ENCODE data around the gene SYMPK. TPM values are rescaled to one million over a fixed set of nuclear protein-coding genes. Genes with fewer than 3 reads are reported as not detected.

SYMPK gene
- total and polyA plus RNA-seq, 7 experiments from 2014 or later: 9.9 to 110 (median 84.2) TPM

DNA sequence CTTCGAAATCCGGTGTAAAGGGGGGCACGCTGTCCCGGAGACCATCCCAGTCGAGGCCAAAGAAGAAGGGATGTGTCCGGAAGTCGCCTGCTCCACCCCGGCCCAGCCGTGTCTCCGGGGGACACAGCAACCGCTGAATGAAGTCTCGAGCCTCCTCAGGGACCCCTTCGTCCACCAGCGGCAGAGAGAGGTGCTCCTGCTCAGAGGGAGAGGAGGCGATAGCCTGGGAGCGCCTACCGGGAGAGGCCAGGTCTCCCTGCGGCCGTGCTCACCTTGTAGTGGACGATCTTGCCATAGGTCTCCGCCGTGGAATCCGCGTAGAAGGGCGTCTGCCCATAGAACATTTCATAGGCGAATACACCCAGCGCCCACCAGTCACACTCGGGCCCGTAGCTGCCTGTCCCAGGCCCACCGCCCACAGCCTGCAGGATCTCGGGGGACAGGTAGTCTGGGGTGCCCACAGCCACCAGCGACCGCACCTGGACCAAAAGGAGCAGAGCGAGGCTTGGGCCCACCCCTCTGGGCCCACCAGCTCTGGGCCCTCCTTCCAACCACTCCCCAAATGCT, 85.5 kb downstream of the SYMPK start:
- Mint-ChIP-seq H3K4me3 (peak overlapping the region in 1 of 10 donors; percentile 40), H3K27me3 (peaks cover 15 to 35% (median 30%) of the 10 kb centered on the region in 5 donors), H3K4me1 (peaks cover 13 to 23% (median 18%) of the 10 kb centered on the region in 7 donors), H3K36me3 (peaks cover 0 to 12% (median 10%) of the 10 kb centered on the region in 5 donors), H3K9me3 (no peaks in the 10 kb centered on the region), H3K27ac (no peak overlapping the region)
- ChIA-PET POLR2A (no interaction called here), CTCF (no interaction called here)
- ATAC-seq (no peak), DNase-seq (no peak)
- peaks cover 0 to 18% of the 10 kb centered on the region in 2 donors for H3K27me3 ChIP-seq (ENCODE audit: control insufficient read depth in 2 of 2, insufficient read depth in 2 of 2, low read length in 2 of 2)
- H3K4me1 ChIP-seq (ENCODE audit: control insufficient read depth in 2 of 2, insufficient read depth in 2 of 2, low read length in 2 of 2): peaks cover 7 to 17% of the 10 kb centered on the region in 2 donors
- no peaks in the 10 kb centered on the region for H3K9me3 ChIP-seq (ENCODE audit: control insufficient read depth in 2 of 3, low read length in 3 of 3)
- H3K4me3 ChIP-seq (ENCODE audit: low read length): no peak overlapping the region
- intact Hi-C loops (cut with micrococcal nuclease): no loop called here
- no peak overlapping the region for H3K27ac ChIP-seq (ENCODE audit: low read depth, low read length)
- H3K36me3 ChIP-seq (ENCODE audit: control insufficient read depth in 2 of 3, insufficient read depth in 3 of 3, low read length in 3 of 3): peaks cover 0 to 15% (median 0%) of the 10 kb centered on the region in 3 experiments

DNA sequence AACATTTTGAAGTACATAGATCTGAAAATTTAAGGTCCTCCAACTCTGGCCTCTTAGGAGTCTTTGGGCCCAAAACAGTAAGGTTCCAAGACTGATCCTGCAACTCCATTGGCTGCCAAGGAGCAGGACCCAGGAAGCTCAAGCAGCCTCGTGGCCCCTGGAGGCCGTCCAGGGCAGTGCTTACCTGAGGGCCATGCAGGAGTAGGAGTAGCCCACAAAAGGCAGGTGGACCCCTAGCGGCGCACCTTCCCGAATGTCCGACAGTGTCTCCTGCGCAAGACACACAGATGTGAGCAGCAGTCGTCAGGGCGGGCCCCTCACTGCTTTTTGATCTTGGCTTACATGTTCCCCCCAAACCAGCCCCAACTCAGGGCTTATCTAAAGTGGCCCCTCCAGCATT, 88.2 kb downstream of the SYMPK start:
- intact Hi-C loops (cut with micrococcal nuclease): loop anchor here in 1 of 2 donors (5.0 kb wide), 2 partner anchors 88 to 238 kb away; partner anchors contain the start of genes FOXA3 and SYMPK

DNA sequence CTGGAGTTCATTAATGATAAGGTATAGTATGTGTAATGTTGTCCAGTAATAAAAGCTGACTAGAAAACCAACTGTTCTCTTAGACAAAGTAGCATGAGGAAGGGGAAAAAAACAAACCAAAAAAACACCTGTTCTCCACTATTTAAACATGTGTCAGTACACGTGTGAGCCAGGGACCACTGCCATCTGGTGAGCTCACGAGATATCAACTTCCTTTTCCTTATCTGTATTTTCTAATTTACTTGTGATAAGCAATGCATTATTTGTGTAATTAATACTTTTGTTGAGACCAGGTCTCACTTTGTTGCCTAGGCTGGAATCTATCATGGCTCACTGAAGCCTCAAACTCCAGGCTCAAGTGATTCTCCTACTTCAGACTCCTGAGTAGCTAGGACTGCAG, 89.6 kb downstream of the SYMPK start:
- Mint-ChIP-seq H3K27me3 (peaks cover 0 to 18% (median 8%) of the 10 kb centered on the region in 5 donors), H3K4me3 (no peak overlapping the region), H3K27ac (no peak overlapping the region), H3K4me1 (peaks cover 0 to 16% (median 10%) of the 10 kb centered on the region in 7 donors), H3K9me3 (no peaks in the 10 kb centered on the region), H3K36me3 (peaks cover 0 to 8% (median 6%) of the 10 kb centered on the region in 5 donors)
- ATAC-seq (no peak), DNase-seq (no peak)
- Histone ChIP-seq H3K4me3 (ENCODE audit: low read length) (no peak overlapping the region), H3K27ac (ENCODE audit: low read depth, low read length) (no peak overlapping the region), H3K27me3 (ENCODE audit: control insufficient read depth in 2 of 2, insufficient read depth in 2 of 2, low read length in 2 of 2) (no peaks in the 10 kb centered on the region), H3K9me3 (ENCODE audit: control insufficient read depth in 2 of 3, low read length in 3 of 3) (no peaks in the 10 kb centered on the region), H3K36me3 (ENCODE audit: control insufficient read depth in 2 of 3, insufficient read depth in 3 of 3, low read length in 3 of 3) (peaks cover 0 to 15% (median 0%) of the 10 kb centered on the region in 3 experiments), H3K4me1 (ENCODE audit: control insufficient read depth in 2 of 2, insufficient read depth in 2 of 2, low read length in 2 of 2) (peaks cover 6 to 13% of the 10 kb centered on the region in 2 donors)
- ChIA-PET CTCF (interaction anchor here (1.0 to 3.4 kb wide), 2 partner anchors 24 to 44 kb away, joined by 4 to 28 read pairs; no protein-coding TSS in a partner anchor), POLR2A (interaction anchor here (0.6 to 1.9 kb wide), 4 partner anchors 9 to 90 kb away, joined by 3 to 8 read pairs (median 4); partner anchors contain the start of gene DMPK)
- intact Hi-C loops (cut with micrococcal nuclease): loop anchor here in 1 of 2 donors (5.0 kb wide), 2 partner anchors 89 to 239 kb away; partner anchors contain the start of genes FOXA3 and SYMPK

More for the DNA sequence above, 88.2 kb downstream of the SYMPK start:
- no peaks in the 10 kb centered on the region for H3K9me3 Mint-ChIP-seq
- no peak overlapping the region for H3K4me3 Mint-ChIP-seq
- ATAC-seq (no peak), DNase-seq (no peak)
- Histone ChIP-seq H3K4me3 (ENCODE audit: low read length) (no peak overlapping the region), H3K9me3 (ENCODE audit: control insufficient read depth in 2 of 3, low read length in 3 of 3) (no peaks in the 10 kb centered on the region), H3K36me3 (ENCODE audit: control insufficient read depth in 2 of 3, insufficient read depth in 3 of 3, low read length in 3 of 3) (peaks cover 0 to 15% (median 0%) of the 10 kb centered on the region in 3 experiments), H3K27ac (ENCODE audit: low read depth, low read length) (no peak overlapping the region), H3K27me3 (ENCODE audit: control insufficient read depth in 2 of 2, insufficient read depth in 2 of 2, low read length in 2 of 2) (peaks cover 0 to 4% of the 10 kb centered on the region in 2 donors), H3K4me1 (ENCODE audit: control insufficient read depth in 2 of 2, insufficient read depth in 2 of 2, low read length in 2 of 2) (peaks cover 10 to 21% of the 10 kb centered on the region in 2 donors)
- peaks cover 0 to 12% (median 10%) of the 10 kb centered on the region in 5 donors for H3K36me3 Mint-ChIP-seq
- CTCF ChIA-PET: interaction anchor here (3.4 kb wide), 1 partner anchor 22 kb away, joined by 28 read pairs; no protein-coding TSS in a partner anchor
- POLR2A ChIA-PET: no interaction called here
- peaks cover 9 to 28% (median 18%) of the 10 kb centered on the region in 5 donors for H3K27me3 Mint-ChIP-seq
- H3K27ac Mint-ChIP-seq: no peak overlapping the region
- H3K4me1 Mint-ChIP-seq: peaks cover 11 to 26% (median 22%) of the 10 kb centered on the region in 7 donors

DNA sequence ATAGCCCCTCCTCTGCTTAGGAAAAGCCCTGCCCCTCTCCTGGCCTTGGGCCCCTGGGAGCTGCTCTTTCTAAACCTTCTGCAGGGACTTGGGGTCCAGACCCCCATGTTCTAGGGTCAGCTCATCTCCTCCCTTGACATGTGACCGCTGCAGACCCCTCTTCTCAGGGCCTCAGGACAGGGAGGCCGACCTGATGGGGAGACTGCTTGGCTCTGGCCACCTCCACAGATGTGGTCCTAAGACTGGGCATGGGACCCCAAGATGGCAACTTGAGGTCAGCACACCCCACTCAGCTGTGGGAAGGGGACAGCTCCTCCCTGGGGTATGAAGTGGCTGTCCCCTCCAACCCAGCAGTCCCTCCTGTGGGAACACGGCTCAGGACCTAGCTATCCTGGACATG, 90.0 kb downstream of the SYMPK start:
- Mint-ChIP-seq H3K27me3 (peaks cover 0 to 19% (median 7%) of the 10 kb centered on the region in 5 donors), H3K9me3 (no peaks in the 10 kb centered on the region), H3K36me3 (peaks cover 0 to 8% (median 6%) of the 10 kb centered on the region in 5 donors), H3K4me3 (no peak overlapping the region), H3K27ac (no peak overlapping the region), H3K4me1 (peaks cover 0 to 16% (median 8%) of the 10 kb centered on the region in 7 donors)
- Histone ChIP-seq H3K27ac (ENCODE audit: low read depth, low read length) (no peak overlapping the region), H3K27me3 (ENCODE audit: control insufficient read depth in 2 of 2, insufficient read depth in 2 of 2, low read length in 2 of 2) (no peaks in the 10 kb centered on the region), H3K4me1 (ENCODE audit: control insufficient read depth in 2 of 2, insufficient read depth in 2 of 2, low read length in 2 of 2) (peaks cover 8 to 13% of the 10 kb centered on the region in 2 donors), H3K36me3 (ENCODE audit: control insufficient read depth in 2 of 3, insufficient read depth in 3 of 3, low read length in 3 of 3) (peaks cover 0 to 14% (median 0%) of the 10 kb centered on the region in 3 experiments), H3K4me3 (ENCODE audit: low read length) (no peak overlapping the region), H3K9me3 (ENCODE audit: control insufficient read depth in 2 of 3, low read length in 3 of 3) (no peaks in the 10 kb centered on the region)
- no peak for ATAC-seq
- POLR2A ChIA-PET: interaction anchor here (0.6 to 1.9 kb wide), 4 partner anchors 10 to 113 kb away, joined by 3 to 8 read pairs (median 4); partner anchors contain the start of gene DMPK
- CTCF ChIA-PET: interaction anchor here (1.0 to 3.4 kb wide), 2 partner anchors 24 to 44 kb away, joined by 4 to 28 read pairs; no protein-coding TSS in a partner anchor
- intact Hi-C loops (cut with micrococcal nuclease): loop anchor here in 1 of 2 donors (5.0 kb wide), 2 partner anchors 89 to 239 kb away; partner anchors contain the start of genes FOXA3 and SYMPK
- DNase-seq: no peak

DNA sequence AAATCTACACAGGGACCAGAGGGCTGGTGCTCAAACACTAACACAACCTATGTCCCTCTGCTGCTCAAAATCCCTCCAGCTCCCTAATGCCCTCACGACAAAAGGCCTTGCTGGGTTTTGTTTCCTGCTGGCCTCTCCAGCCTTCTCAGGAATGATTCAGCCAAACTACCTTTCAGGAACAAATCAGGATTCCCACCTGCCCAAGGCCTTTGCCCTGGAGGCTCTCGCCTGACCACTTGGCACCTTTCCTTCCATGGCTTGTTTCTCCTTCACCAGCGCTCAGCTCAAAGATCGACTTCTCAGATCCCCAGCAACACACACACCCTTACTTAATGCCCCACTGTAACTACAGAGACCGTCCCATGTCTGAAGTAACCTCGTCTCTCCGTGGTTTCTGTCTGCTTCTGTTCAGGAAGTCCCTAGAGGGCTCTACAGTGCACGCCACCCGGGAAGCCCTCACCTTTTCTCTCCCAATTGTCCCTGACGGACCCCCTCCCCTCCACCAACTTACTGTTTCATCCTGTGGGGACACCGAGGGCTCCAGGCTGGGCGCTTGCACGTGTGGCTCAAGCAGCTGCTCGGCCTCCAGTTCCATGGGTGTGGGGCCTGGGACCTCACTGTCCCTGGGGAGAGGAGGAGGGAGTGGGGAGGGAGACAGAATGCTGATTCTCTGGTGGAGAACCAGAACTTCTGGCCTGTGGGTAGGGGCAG, 90.7 kb downstream of the SYMPK start:
- H3K9me3 ChIP-seq (ENCODE audit: control insufficient read depth in 2 of 3, low read length in 3 of 3): no peaks in the 10 kb centered on the region
- intact Hi-C loops (cut with micrococcal nuclease): loop anchor here in 1 of 2 donors (5.0 kb wide), 2 partner anchors 90 to 240 kb away; partner anchors contain the start of genes FOXA3 and SYMPK
- H3K4me3 ChIP-seq (ENCODE audit: low read length): no peak overlapping the region
- ChIA-PET CTCF (interaction anchor here (1.0 to 3.4 kb wide), 2 partner anchors 25 to 45 kb away, joined by 4 to 28 read pairs; no protein-coding TSS in a partner anchor), POLR2A (interaction anchor here (0.6 to 1.9 kb wide), 4 partner anchors 10 to 114 kb away, joined by 3 to 8 read pairs (median 4); partner anchors contain the start of gene DMPK)
- H3K4me1 ChIP-seq (ENCODE audit: control insufficient read depth in 2 of 2, insufficient read depth in 2 of 2, low read length in 2 of 2): peaks cover 9 to 13% of the 10 kb centered on the region in 2 donors
- peaks cover 0 to 7% (median 0%) of the 10 kb centered on the region in 3 experiments for H3K36me3 ChIP-seq (ENCODE audit: control insufficient read depth in 2 of 3, insufficient read depth in 3 of 3, low read length in 3 of 3)
- H3K27me3 ChIP-seq (ENCODE audit: control insufficient read depth in 2 of 2, insufficient read depth in 2 of 2, low read length in 2 of 2): no peaks in the 10 kb centered on the region
- DNase-seq (no peak), ATAC-seq (no peak)
- H3K36me3 Mint-ChIP-seq: peaks cover 0 to 8% (median 6%) of the 10 kb centered on the region in 5 donors
- H3K27ac Mint-ChIP-seq: peak overlapping the region in 3 of 9 donors; percentile 9 to 71 (median 14)
- H3K27ac ChIP-seq (ENCODE audit: low read depth, low read length): no peak overlapping the region
- no peaks in the 10 kb centered on the region for H3K9me3 Mint-ChIP-seq
- peak overlapping the region in 5 of 10 donors; percentile 18 to 55 (median 23) for H3K4me3 Mint-ChIP-seq
- peaks cover 0 to 22% (median 7%) of the 10 kb centered on the region in 5 donors for H3K27me3 Mint-ChIP-seq
- H3K4me1 Mint-ChIP-seq: peaks cover 0 to 16% (median 8%) of the 10 kb centered on the region in 7 donors
